ENCODE results near the gene ZMYND8. TPM values are rescaled to one million over a fixed set of nuclear protein-coding genes. Genes with fewer than 3 reads are reported as not detected.

ZMYND8 gene
- total RNA-seq, 2 experiments from 2014 or later: 33.0 to 34.3 TPM

DNA sequence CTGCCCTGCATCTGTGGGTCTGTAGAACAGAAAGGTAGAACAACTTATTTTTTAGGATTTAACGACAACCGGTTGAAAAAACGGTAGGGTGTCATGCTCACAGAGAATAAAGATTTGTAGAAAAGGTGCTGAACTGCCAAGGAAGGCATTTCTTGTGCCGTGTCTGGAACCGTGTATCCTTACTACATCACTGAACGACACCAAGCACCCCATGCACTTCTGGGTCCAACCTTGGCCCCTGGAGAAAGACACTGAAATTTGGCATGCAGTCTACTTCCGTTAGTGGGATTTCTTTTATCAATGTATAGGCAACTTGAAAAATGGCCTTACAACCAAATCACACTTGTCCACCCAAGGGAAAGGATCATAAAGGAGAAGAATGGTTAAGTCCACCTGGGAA is 145.5 kb downstream of the ZMYND8 start:
- Mint-ChIP-seq H3K4me1 (ENCODE audit: low read depth) (peaks cover 3% of the 10 kb centered on the region), H3K4me3 (no peak overlapping the region), H3K27ac (no peak overlapping the region), H3K36me3 (ENCODE audit: low read depth) (peaks cover 30% of the 10 kb centered on the region), H3K9me3 (no peaks in the 10 kb centered on the region), H3K27me3 (no peaks in the 10 kb centered on the region)
- H3K27me3 ChIP-seq (ENCODE audit: control insufficient read depth in 1 of 2, insufficient read depth in 2 of 2, low read length in 2 of 2): no peaks in the 10 kb centered on the region
- peaks cover 71% of the 10 kb centered on the region for H3K36me3 ChIP-seq (ENCODE audit: insufficient read depth, low read length)
- no peak for DNase-seq
- H3K27ac ChIP-seq (ENCODE audit: low read depth in 1 of 2, low read length in 2 of 2): no peak overlapping the region
- CTCF ChIA-PET: no interaction called here
- intact Hi-C loops (cut with DNase I, micrococcal nuclease): no loop called here
- POLR2A ChIA-PET: no interaction called here
- no peak for ATAC-seq (ENCODE audit: poor library complexity)
- H3K9me3 ChIP-seq (ENCODE audit: control insufficient read depth in 1 of 2, insufficient read depth in 1 of 2, low read length in 2 of 2): no peaks in the 10 kb centered on the region
- TF ChIP-seq, protein P1, sequence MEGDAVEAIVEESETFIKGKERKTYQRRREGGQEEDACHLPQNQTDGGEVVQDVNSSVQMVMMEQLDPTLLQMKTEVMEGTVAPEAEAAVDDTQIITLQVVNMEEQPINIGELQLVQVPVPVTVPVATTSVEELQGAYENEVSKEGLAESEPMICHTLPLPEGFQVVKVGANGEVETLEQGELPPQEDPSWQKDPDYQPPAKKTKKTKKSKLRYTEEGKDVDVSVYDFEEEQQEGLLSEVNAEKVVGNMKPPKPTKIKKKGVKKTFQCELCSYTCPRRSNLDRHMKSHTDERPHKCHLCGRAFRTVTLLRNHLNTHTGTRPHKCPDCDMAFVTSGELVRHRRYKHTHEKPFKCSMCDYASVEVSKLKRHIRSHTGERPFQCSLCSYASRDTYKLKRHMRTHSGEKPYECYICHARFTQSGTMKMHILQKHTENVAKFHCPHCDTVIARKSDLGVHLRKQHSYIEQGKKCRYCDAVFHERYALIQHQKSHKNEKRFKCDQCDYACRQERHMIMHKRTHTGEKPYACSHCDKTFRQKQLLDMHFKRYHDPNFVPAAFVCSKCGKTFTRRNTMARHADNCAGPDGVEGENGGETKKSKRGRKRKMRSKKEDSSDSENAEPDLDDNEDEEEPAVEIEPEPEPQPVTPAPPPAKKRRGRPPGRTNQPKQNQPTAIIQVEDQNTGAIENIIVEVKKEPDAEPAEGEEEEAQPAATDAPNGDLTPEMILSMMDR (IDR thresholded peaks at IDR 0.05): no peak
- no peaks in the 10 kb centered on the region for H3K4me1 ChIP-seq (ENCODE audit: insufficient read depth, low read length)
- no peak overlapping the region for H3K4me3 ChIP-seq (ENCODE audit: low read length)

DNA sequence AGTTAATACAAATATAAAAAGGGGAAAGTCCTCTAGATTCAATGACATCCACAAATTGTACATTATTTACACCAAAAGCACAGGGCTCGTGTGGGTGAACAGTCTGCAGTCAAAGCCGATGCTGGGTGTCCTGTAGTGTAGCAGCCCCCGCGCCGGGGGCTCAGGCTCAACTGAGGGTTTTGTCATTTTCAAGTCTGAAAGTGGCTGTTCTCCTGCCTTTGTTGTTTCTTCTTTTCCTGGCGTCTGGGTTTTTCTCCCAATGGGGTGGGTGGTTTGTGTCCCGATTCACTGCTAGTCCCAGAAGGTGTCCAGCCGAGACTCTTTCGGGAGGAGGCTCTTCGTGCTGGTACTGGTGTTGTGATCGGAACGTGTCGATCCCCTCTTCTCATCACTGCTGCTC is 146.0 kb downstream of the ZMYND8 start:
- Mint-ChIP-seq H3K4me1 (ENCODE audit: low read depth) (peaks cover 4% of the 10 kb centered on the region), H3K4me3 (no peak overlapping the region), H3K27ac (no peak overlapping the region), H3K36me3 (ENCODE audit: low read depth) (peaks cover 24% of the 10 kb centered on the region), H3K9me3 (no peaks in the 10 kb centered on the region), H3K27me3 (no peaks in the 10 kb centered on the region)
- no peak for DNase-seq
- Histone ChIP-seq H3K4me1 (ENCODE audit: insufficient read depth, low read length) (no peaks in the 10 kb centered on the region), H3K27me3 (ENCODE audit: control insufficient read depth in 1 of 2, insufficient read depth in 2 of 2, low read length in 2 of 2) (no peaks in the 10 kb centered on the region), H3K4me3 (ENCODE audit: low read length) (no peak overlapping the region), H3K27ac (ENCODE audit: low read depth in 1 of 2, low read length in 2 of 2) (no peak overlapping the region), H3K36me3 (ENCODE audit: insufficient read depth, low read length) (peaks cover 66% of the 10 kb centered on the region), H3K9me3 (ENCODE audit: control insufficient read depth in 1 of 2, insufficient read depth in 1 of 2, low read length in 2 of 2) (no peaks in the 10 kb centered on the region)
- POLR2A ChIA-PET: no interaction called here
- intact Hi-C loops (cut with DNase I, micrococcal nuclease): no loop called here
- ATAC-seq (ENCODE audit: poor library complexity): no peak
- CTCF ChIA-PET: no interaction called here
- TF ChIP-seq, protein P1 (IDR thresholded peaks at IDR 0.05): no peak

DNA sequence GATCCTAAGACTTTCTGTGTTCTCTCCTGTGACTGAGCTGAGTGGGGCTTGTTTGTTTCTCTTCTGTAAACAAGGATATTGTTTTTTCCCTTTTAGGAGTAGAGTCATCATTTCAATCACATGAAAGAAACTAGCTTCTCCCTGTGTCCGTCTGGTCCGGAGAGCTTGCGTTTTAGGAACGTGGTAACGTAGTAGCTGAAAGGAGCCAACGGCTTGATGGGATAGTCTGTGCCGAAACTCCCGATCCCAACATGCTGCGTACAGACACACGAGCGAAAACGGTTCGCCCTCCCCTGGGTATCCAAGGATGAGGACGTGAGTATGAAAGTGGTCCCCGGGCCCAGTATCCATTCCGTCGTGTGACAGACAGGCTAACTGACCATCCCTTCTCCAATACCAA is 146.5 kb downstream of the ZMYND8 start:
- peaks cover 22% of the 10 kb centered on the region for H3K36me3 Mint-ChIP-seq (ENCODE audit: low read depth)
- H3K4me1 ChIP-seq (ENCODE audit: insufficient read depth, low read length): no peaks in the 10 kb centered on the region
- no peak for ATAC-seq (ENCODE audit: poor library complexity)
- CTCF ChIA-PET: no interaction called here
- H3K4me3 ChIP-seq (ENCODE audit: low read length): no peak overlapping the region
- H3K4me1 Mint-ChIP-seq (ENCODE audit: low read depth): peaks cover 6% of the 10 kb centered on the region
- H3K9me3 Mint-ChIP-seq: no peaks in the 10 kb centered on the region
- no peak overlapping the region for H3K4me3 Mint-ChIP-seq
- no peaks in the 10 kb centered on the region for H3K27me3 Mint-ChIP-seq
- no peak overlapping the region for H3K27ac Mint-ChIP-seq
- no peak for DNase-seq
- peaks cover 62% of the 10 kb centered on the region for H3K36me3 ChIP-seq (ENCODE audit: insufficient read depth, low read length)
- TF ChIP-seq, protein P1 (IDR thresholded peaks at IDR 0.05): no peak
- no peaks in the 10 kb centered on the region for H3K9me3 ChIP-seq (ENCODE audit: control insufficient read depth in 1 of 2, insufficient read depth in 1 of 2, low read length in 2 of 2)
- no peak overlapping the region for H3K27ac ChIP-seq (ENCODE audit: low read depth in 1 of 2, low read length in 2 of 2)
- intact Hi-C loops (cut with DNase I, micrococcal nuclease): no loop called here
- POLR2A ChIA-PET: no interaction called here
- H3K27me3 ChIP-seq (ENCODE audit: control insufficient read depth in 1 of 2, insufficient read depth in 2 of 2, low read length in 2 of 2): no peaks in the 10 kb centered on the region
